Measurements from ENCODE around the gene SCNN1A.

Gene SCNN1A

GRCh38 chr12:6330999-6331714 lies 44.2 kb downstream of the SCNN1A start:
- no peak for DNase-seq

DNA sequence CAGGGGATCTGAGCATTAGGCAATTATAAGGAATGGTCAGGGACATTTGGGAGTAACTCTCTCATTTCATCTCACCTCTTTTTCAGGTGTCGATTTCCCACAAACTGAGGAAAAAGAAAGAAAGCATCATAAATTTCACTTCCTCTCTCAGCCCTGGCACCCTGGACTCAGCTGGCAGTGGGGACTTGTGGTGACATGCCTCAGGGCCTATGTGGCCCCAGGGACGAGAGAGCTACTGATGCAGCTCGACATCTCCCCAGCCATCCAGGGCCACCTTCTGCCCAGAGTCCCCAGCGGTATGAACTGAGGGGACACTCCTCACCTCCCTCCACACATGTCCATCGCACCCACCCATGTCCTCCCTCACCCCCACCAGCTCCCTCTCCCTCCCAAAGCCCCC lies 45.2 kb downstream of the SCNN1A start:
- no peak for DNase-seq

DNA sequence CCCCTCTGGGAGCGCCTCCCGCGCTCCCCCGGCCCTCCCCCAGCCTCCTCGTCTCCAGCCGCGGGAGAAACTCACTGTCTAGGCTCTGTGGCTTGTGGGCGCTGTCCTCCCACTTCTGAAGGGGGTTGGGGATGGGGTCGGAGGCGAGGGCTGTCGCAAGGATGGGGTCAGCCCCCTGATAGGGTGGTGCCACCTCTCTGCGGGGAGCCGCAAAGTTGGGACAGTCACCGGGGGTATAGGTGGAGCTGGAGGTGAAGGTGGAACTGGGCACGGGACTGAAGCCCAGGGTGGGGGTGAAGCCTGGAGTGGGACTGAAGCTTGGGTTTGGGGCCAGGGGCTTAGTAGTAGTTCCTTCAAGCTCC lies 45.7 kb downstream of the SCNN1A start:
- DNase-seq, result no peak

DNA sequence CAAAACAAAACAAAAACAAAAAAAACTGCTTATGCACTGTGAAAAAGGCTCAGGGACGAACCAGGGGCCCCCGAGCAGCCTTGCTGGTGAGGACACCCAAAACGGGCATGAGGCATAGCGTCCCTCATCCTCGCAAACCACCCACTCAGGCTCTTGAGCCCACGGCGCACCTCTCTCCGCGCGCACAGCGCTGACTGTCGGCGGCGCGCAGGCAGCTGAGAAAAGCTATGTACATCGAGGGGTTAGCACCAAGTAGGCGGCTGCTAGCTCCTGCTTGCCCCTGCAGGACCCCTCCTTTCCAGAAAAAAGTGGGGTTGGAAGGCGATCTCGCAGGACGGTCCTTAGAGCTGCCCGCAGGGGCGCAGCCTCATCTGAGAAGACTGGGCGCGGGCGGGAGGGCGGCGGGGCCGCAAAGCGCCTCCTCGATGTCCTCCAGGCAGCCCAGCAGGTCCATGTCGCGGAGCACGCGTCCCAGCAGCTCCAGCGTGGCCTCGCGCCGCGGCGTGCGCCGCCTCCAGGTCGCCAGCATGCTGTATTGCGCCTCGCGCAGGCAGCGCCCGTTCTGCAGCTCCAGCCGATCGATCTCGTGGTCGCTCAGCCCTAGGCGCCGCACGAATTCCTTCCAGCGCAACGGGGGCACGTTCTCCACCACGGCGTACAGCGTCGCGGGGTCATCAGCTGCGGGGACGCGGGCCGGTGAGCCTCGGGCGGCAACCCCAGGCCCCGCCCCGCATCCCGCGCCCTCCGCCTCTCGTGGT lies 46.2 kb downstream of the SCNN1A start:
- DNase-seq, result no peak

DNA sequence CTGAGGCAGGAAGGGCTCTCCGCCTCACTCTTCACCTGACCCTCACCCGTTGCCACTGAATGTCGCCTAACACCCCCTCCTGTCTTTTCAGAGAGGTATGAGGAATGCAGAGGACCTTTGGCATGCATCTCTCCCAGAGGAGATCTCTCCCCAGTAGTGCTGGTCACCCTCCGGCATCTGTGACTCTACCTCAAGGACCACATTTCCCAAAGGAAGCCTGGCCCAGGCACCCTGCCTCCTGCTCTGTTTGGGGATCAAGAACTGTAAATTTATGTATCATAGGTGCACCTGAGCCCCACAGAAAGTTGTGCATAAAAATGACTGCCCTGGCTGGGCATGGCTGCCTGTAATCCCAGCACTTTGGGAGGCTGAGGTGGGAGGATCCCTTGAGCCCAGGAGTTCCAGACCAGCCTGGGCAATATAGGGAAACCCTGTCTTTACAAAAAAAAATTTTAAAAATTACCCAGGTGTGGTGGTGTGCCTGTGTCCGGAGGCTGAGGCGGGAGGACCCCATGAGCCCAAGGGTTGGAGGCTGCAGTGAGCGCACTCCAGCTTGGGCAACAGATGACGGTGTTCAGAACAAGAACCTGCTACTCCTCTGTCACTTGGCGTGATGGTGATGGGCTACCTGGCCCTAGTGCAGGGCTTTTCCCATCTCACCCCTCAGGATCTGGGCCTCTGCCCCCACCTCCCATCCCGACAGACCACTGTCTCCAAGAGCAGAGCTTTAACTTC lies 47.2 kb downstream of the SCNN1A start:
- no peak for DNase-seq

DNA sequence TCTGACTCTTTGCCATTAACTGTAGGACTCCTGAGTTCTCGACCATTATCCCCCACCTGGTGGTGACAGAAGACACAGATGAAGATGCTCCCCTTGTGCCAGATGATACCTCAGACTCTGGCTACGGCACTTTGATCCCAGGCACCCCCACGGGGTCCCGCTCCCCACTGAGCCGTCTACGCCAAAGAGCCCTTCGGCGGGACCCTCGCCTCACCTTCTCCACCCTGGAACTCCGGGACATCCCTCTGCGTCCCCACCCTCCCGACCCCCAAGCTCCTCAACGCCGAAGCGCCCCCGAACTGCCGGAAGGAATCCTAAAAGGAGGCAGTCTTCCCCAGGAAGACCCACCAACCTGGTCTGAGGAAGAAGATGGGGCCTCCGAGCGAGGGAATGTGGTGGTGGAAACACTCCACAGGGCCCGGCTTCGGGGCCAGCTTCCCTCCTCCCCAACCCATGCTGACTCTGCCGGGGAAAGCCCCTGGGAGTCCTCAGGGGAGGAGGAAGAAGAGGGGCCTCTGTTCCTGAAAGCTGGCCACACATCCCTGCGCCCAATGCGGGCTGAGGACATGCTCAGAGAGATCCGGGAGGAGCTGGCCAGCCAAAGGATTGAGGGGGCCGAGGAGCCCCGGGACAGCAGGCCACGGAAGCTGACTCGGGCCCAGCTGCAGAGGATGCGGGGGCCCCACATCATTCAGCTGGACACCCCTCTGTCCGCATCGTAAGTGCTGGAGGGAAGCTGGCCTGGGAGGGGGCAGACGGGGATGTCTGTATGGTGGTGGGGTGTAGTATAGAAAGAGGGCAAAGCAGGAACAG lies 47.9 kb downstream of the SCNN1A start:
- no peak for DNase-seq

DNA sequence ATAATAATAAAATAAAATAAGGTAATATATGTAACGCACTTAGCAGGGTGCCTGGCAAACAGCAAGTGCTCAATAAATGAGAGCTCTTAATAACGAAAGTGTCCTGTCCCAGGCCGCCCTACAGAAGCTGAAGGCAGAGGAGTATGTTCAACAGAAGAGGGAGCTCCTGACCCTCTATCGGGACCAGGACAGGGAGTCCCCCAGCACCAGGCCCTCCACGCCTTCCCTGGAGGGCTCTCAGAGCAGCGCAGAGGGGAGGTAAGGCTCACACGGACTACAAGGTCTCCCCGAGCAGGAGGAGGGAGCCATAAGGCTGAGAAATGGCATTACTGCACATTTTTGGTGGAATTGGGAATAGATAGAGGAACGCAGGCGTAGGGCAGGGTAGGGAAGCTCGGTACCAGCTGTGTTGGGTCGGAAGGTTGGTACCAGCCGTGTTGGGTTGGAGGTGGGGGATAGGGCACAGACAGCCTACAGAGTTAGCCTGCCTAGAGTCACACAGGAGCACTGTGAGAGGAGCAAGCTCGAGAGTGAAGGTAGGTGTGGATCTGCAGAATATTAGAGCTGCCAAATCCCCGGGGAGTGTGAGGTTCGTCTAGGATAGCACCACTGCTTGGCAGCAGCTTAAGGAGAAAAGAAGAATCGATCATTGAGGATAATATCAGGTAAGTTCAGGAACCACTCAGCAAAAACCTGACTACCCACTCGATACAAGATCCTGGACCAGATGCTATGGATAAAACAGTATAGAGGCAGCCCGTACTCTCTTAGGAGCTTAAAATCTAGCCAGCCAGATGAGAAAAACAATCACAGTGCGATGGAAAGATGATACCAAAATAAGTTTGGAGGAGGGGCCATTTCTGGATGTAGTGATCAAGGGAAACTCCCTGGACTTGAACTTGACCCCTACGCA lies 48.8 kb downstream of the SCNN1A start:
- DNase-seq, result no peak

DNA sequence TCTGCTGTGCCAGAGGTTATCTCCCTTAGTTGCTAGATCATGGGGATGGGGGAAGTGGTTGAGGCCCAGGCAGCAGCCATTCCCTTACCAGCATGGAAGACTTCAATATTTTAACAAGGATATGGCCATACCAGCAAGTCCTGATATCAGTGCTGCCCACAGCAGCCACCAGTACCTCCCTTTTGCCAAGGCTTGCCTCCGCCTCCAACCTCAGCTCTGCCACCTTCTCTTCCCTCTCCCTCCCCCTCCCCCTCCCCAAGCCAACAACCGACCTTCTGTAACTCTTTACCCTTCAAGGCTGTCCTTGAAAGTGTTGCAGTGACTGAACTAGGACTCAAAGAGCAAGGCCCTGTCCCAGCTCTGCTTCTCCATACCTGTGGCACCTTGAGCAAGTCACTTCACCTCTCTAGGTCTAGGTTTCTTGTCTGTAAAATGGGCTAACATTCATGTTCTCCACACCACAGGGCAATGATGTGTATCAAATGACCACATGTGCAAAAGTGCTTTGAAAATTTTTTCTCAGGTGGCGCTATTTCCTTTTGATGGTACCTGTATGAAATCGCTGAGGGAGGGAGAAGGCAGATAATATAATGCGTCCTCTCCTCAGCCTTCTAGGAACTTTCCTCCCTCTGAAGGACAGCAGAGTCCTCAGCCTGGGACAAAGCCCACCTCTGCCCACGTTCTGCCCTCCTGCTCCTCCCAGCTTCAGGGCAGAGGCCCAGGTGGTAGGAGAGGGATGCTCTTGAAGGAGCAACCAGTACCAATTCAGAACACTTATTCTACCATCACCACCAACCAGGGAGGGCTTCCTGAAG lies 50.2 kb downstream of the SCNN1A start:
- no peak for DNase-seq

GRCh38 chr12:6323995-6324711 lies 51.2 kb downstream of the SCNN1A start:
- no peak for DNase-seq

GRCh38 chr12:6323340-6323994 lies 51.9 kb downstream of the SCNN1A start:
- no peak for DNase-seq

- no peak for DNase-seq
Measured at GRCh38 chr12:6322969-6323339, 52.4 kb downstream of the SCNN1A start.

- no peak for DNase-seq
Measured at GRCh38 chr12:6322352-6322751, 53.0 kb downstream of the SCNN1A start.

DNA sequence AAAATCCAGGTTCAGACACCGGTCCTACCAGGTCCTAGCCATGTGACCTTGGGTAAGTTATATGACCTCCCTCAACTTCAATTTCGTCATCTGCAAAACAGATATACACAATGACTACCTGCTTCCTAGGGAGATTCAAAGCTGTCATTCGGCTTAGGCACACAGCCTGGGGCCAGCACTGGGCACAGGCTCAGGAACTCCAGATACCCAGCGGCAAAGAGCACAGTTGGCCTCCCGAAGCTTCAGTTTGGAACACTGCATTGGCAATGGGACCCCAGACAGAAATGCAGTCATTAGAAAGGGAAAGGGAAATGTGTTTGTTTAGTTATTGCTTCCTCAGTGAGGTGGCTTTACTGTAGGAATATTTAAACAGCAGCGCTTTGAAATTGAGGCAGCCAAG lies 53.5 kb downstream of the SCNN1A start:
- DNase-seq, result no peak

DNA sequence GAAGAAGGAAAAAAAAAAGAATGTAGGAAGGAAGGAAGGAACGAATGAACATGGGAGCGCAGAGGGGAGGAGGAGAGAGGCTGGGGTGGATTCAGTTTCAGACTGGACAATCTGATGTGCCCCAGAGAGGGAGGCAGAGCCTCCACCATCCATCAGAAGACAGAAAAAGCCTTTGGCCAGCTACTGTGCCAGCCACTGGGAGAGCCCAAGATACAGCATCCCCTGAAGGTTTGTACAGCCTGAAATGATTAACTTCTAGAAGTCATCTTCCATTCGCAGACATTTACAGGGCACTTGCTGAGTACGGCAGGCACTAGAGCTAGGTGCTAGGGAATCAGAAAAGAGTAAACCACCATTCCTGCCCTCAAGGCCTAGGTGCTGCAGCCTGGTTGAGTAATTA lies 55.9 kb downstream of the SCNN1A start:
- DNase-seq, result no peak

- no peak for DNase-seq
Measured at GRCh38 chr12:6318440-6318879, 56.9 kb downstream of the SCNN1A start.

DNA sequence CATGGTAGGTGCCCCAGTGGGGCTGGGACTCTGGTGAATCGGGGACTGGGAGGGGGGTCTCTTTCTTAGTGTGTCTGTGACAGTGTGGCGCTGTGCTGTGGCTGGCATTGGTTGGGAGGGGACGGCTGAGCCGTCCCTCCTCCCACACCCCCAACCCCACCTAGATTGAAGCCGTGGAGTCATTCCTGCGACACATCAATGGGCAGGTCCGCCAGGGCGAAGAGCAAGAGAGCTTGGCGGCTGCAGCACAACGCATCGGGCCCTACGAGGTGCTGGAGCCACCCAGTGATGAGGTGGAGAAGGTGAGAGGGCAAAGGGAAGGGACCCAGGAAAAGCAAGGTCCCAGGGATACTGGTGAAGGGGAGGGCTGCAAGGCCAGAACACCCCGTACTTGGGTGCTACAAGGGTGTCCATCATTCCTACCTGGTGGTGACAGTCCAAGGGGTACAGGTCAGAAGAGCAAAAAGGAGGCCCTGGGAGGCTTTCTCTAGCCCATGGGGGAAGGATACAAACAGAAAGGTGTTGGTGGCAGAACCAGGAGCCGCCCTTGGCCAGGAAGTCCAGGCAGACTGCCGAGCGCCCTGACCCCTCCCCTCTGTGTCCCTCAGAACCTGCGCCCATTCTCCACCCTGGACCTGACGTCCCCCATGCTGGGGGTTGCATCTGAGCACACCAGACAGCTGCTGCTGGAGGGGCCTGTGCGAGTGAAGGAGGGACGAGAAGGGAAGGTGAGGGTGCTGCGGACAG lies 57.5 kb downstream of the SCNN1A start:
- DNase-seq, result no peak

- no peak for DNase-seq
Measured at GRCh38 chr12:6316921-6317692, 58.3 kb downstream of the SCNN1A start.

Data from activated CD4-positive, alpha-beta T cell treated with anti-CD3 and anti-CD28 coated beads for 48 hours (primary cell).